HCT116 (cell line): ENCODE measurements around the gene BLACAT1. TPM values are rescaled to one million over a fixed set of nuclear protein-coding genes. Genes with fewer than 3 reads are reported as not detected.

Experiments used
- ATAC-seq: fragments of 200-7000 bp; cut with Tn5 transposase; 2 replicates; pipeline ENCODE4 v1.9.1; 2020; ENCODE audit warnings: mild to moderate bottlenecking, moderate library complexity
- BruUV-seq: library from RNA; stranded (reverse); fragments of 400-500 nt; replicated peaks from 2 replicates; lab custom pipeline; 2021; lab: Mats Ljungman, UMichigan
- CTCF ChIA-PET: fragments of 300-600 bp; sonication (Branson Sonifier 250); formaldehyde crosslinking; loops from one replicate; lab custom pipeline; 2021; ENCODE audit warnings: antibody characterized with exemption; lab: Charles Lee
- POLR2A ChIA-PET: fragments of 300-600, 350-600 bp; sonication (Branson Sonifier 250); formaldehyde crosslinking; loops from one replicate; lab custom pipeline; 2021; ENCODE audit warnings: antibody characterized with exemption; lab: Charles Lee
- RAD21 ChIA-PET, 2 experiments: fragments of 300-600 bp; sonication (Branson Sonifier 250); formaldehyde crosslinking; loops; one replicate each; lab custom pipeline; 2023; ENCODE audit warnings: low total read pairs in 2 of 2; ENCODE audit not compliant: uncharacterized antibody in 2 of 2, unreplicated experiment in 2 of 2, low non-redundant PET in 1 of 2; lab: Charles Lee
- DNase-seq: peaks from one replicate; pipeline ENCODE4 v3.0.0-alpha.2; 2010; ENCODE audit warnings: low read depth, low spot score
- H2AFZ ChIP-seq: fragments of 200-600 bp; shearing (Covaris generic), sonication (generic); 2 replicates; pipeline ENCODE4 v1.6.1; 2017; ENCODE audit warnings: low read depth, mixed run types, mixed read lengths, antibody characterized with exemption, low read length; ENCODE audit not compliant: poor library complexity, severe bottlenecking
- H3K27ac ChIP-seq: 2 replicates; pipeline ENCODE4 v1.5.1; 2012; ENCODE audit warnings: low read depth, low read length
- H3K27me3 ChIP-seq: fragments of 200-600 bp; sonication (generic); 2 replicates; pipeline ENCODE4 v1.6.1; 2016; ENCODE audit warnings: mixed run types, low read length, mixed read lengths; ENCODE audit not compliant: insufficient read depth
- H3K36me3 ChIP-seq, 2 experiments: fragments of 200-500 bp in 1 of 2; fragments of 200-600 bp in 1 of 2; sonication (Bioruptor generic) in 1 of 2; sonication (generic) in 1 of 2; 2 replicates each; pipeline versions ENCODE4 v1.5.1 to v1.6.1; 2014 to 2016; ENCODE audit warnings: low read length in 2 of 2, inconsistent platforms in 1 of 2, mixed read lengths in 1 of 2, mixed run types in 1 of 2; ENCODE audit not compliant: insufficient read depth in 2 of 2, control insufficient read depth in 1 of 2
- H3K4me1 ChIP-seq, 2 experiments: fragments of 200-600 bp in 1 of 2; sonication (generic) in 1 of 2; 2 replicates each; pipeline versions ENCODE4 v1.5.1 to v1.6.1; 2012 to 2017; ENCODE audit warnings: low read length in 2 of 2, inconsistent platforms in 1 of 2, mild to moderate bottlenecking in 1 of 2, mixed read lengths in 1 of 2, mixed run types in 1 of 2, moderate library complexity in 1 of 2; ENCODE audit not compliant: insufficient read depth in 2 of 2, control insufficient read depth in 1 of 2
- H3K4me2 ChIP-seq: fragments of 200-600 bp; sonication (generic); 2 replicates; pipeline ENCODE4 v1.6.1; 2017; ENCODE audit warnings: mixed run types, low read length, mixed read lengths
- H3K4me3 ChIP-seq, 2 experiments: fragments of 200-600 bp in 1 of 2; sonication (generic) in 1 of 2; replicated peaks in 1 of 2; 2 replicates each; pipeline ENCODE4 v1.5.1; 2011 to 2016; ENCODE audit warnings: low read length in 2 of 2, control low read depth in 1 of 2, low read depth in 1 of 2, mild to moderate bottlenecking in 1 of 2, mixed read lengths in 1 of 2, mixed run types in 1 of 2
- H3K79me2 ChIP-seq: fragments of 200-600 bp; sonication (generic); 2 replicates; pipeline ENCODE4 v1.6.1; 2017; ENCODE audit warnings: mild to moderate bottlenecking, mixed run types, low read length, moderate library complexity, mixed read lengths; ENCODE audit not compliant: insufficient read depth
- H3K9ac ChIP-seq: fragments of 200-600 bp; sonication (generic); 2 replicates; pipeline ENCODE4 v1.6.1; 2016; ENCODE audit warnings: low read length, mixed read lengths
- H3K9me2 ChIP-seq: fragments of 200-600 bp; sonication (generic), shearing (Covaris generic); 2 replicates; pipeline ENCODE4 v1.6.1; 2017; ENCODE audit warnings: mixed run types, mild to moderate bottlenecking, moderate library complexity; ENCODE audit not compliant: insufficient read depth
- H3K9me3 ChIP-seq, 2 experiments: fragments of 200-500 bp in 1 of 2; fragments of 200-600 bp in 1 of 2; sonication (Bioruptor generic) in 1 of 2; sonication (generic) in 1 of 2; 2 replicates each; pipeline ENCODE4 v1.6.1; 2014 to 2017; ENCODE audit warnings: low read length in 2 of 2, mixed read lengths in 2 of 2, inconsistent platforms in 1 of 2, low read depth in 1 of 2, mild to moderate bottlenecking in 1 of 2, mixed run types in 1 of 2, moderate library complexity in 1 of 2; ENCODE audit not compliant: control insufficient read depth in 1 of 2, insufficient read depth in 1 of 2
- H4K20me1 ChIP-seq: fragments of 200-600 bp; sonication (generic), shearing (Covaris generic); 2 replicates; pipeline ENCODE4 v1.6.1; 2017; ENCODE audit warnings: mixed run types, mild to moderate bottlenecking, moderate library complexity; ENCODE audit not compliant: insufficient read depth
- CBX3 ChIP-seq: IDR thresholded peaks from 2 replicates; pipeline ENCODE4 v1.6.1; 2012; ENCODE audit warnings: low read depth
- CEBPB ChIP-seq: IDR thresholded peaks from 2 replicates; pipeline ENCODE4 v1.6.1; 2012; ENCODE audit warnings: low read depth
- EGR1 ChIP-seq: IDR thresholded peaks from 2 replicates; pipeline ENCODE4 v1.6.1; 2012; ENCODE audit warnings: low read depth
- ELF1 ChIP-seq: IDR thresholded peaks from 2 replicates; pipeline ENCODE4 v1.6.1; 2012; ENCODE audit warnings: low read depth, borderline replicate concordance
- EZH2phosphoT487 ChIP-seq: fragments of 200-600 bp; IDR thresholded peaks from 2 replicates; pipeline ENCODE4 v1.6.1; 2018; ENCODE audit warnings: antibody characterized with exemption, borderline replicate concordance
- POLR2A ChIP-seq: IDR thresholded peaks from 2 replicates; pipeline ENCODE4 v1.7.0; 2011; ENCODE audit warnings: borderline replicate concordance; ENCODE audit not compliant: insufficient read depth, insufficient read length; ENCODE audit errors: extremely low read depth
- POLR2AphosphoS5 ChIP-seq: IDR thresholded peaks from 2 replicates; pipeline ENCODE4 v1.6.1; 2011; ENCODE audit warnings: mild to moderate bottlenecking, low read depth, low read length, moderate library complexity
- RAD21 ChIP-seq: IDR thresholded peaks from 2 replicates; pipeline ENCODE4 v1.6.1; 2012; ENCODE audit warnings: low read depth, mild to moderate bottlenecking
- REST ChIP-seq: IDR thresholded peaks from 2 replicates; pipeline ENCODE4 v1.6.1; 2012; ENCODE audit warnings: low read depth
- SIN3A ChIP-seq: IDR thresholded peaks from 2 replicates; pipeline ENCODE4 v1.6.1; 2012; ENCODE audit warnings: low read depth
- SRF ChIP-seq: IDR thresholded peaks from 2 replicates; pipeline ENCODE4 v1.6.1; 2012; ENCODE audit warnings: low read depth
- ZNF274 ChIP-seq: fragments of 200-500 bp; sonication (Bioruptor generic); IDR thresholded peaks from 2 replicates; pipeline ENCODE4 v1.6.1; 2014; ENCODE audit warnings: mild to moderate bottlenecking, low read depth, low read length, inconsistent platforms
- intact Hi-C: fragments of 100-400 bp; cut with micrococcal nuclease; formaldehyde crosslinking; loops from 2 replicates; pipeline ENCODE4 v1.10.0; 2022
- total RNA-seq: library from RNA; stranded (reverse); gene quantifications from one replicate; pipeline ENCODE4 v1.2.1, GENCODE V29; 2021; ENCODE audit not compliant: unreplicated experiment
- TF ChIP-seq, protein P1 (sequence below), 3 experiments: fragments of 200-600 bp in 1 of 3; sonication (generic) in 1 of 3; IDR thresholded peaks in 2 of 3; conservative IDR thresholded peaks in 1 of 3; 2 replicates each; pipeline ENCODE4 v1.5.1; 2012 to 2017; ENCODE audit warnings: low read depth in 2 of 3, low read length in 2 of 3, antibody characterized with exemption in 1 of 3, borderline replicate concordance in 1 of 3, control low read depth in 1 of 3, mild to moderate bottlenecking in 1 of 3, mixed read lengths in 1 of 3, mixed run types in 1 of 3, moderate library complexity in 1 of 3; ENCODE audit not compliant: insufficient read depth in 1 of 3

BLACAT1 gene
- total RNA-seq, 1 experiment from 2014 or later: 3.9 TPM

GRCh38 chr1:205452933-205453332 is 2.9 kb downstream of the BLACAT1 start:
- ChIA-PET POLR2A (no interaction called here), CTCF (no interaction called here), RAD21 (no interaction called here)
- 0 out of 2 replicates have a peak, but pooled peaks cover 3% of the 10 kb centered on the region for H3K27me3 ChIP-seq
- H3K4me1 ChIP-seq: peaks cover 39 to 79% of the 10 kb centered on the region in 2 experiments
- H3K4me3 ChIP-seq: no peak overlapping the region
- H3K4me2 ChIP-seq: no peak overlapping the region
- no peaks in the 10 kb centered on the region for H3K9me3 ChIP-seq
- no peaks in the 10 kb centered on the region for H3K9me2 ChIP-seq
- H2AFZ ChIP-seq: no peak overlapping the region
- H3K36me3 ChIP-seq: no peaks in the 10 kb centered on the region
- DNase-seq (no peak), ATAC-seq (no peak)
- intact Hi-C loops: no loop called here
- H3K9ac ChIP-seq: no peak overlapping the region
- no TSS peak for BruUV-seq
- H3K27ac ChIP-seq: no peak overlapping the region
- H4K20me1 ChIP-seq: no peaks in the 10 kb centered on the region
- peaks cover 18% of the 10 kb centered on the region for H3K79me2 ChIP-seq
- no peak for TF ChIP-seq POLR2A
- no peak for TF ChIP-seq CEBPB
- TF ChIP-seq CBX3: no peak
- TF ChIP-seq ZNF274: no peak
- TF ChIP-seq SRF: no peak
- TF ChIP-seq, protein P1, sequence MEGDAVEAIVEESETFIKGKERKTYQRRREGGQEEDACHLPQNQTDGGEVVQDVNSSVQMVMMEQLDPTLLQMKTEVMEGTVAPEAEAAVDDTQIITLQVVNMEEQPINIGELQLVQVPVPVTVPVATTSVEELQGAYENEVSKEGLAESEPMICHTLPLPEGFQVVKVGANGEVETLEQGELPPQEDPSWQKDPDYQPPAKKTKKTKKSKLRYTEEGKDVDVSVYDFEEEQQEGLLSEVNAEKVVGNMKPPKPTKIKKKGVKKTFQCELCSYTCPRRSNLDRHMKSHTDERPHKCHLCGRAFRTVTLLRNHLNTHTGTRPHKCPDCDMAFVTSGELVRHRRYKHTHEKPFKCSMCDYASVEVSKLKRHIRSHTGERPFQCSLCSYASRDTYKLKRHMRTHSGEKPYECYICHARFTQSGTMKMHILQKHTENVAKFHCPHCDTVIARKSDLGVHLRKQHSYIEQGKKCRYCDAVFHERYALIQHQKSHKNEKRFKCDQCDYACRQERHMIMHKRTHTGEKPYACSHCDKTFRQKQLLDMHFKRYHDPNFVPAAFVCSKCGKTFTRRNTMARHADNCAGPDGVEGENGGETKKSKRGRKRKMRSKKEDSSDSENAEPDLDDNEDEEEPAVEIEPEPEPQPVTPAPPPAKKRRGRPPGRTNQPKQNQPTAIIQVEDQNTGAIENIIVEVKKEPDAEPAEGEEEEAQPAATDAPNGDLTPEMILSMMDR (IDR thresholded peaks at IDR 0.05 in 2 of 3, conservative IDR thresholded peaks at IDR 0.05 in 1 of 3; ENCODE audit: borderline replicate concordance in 1 of 3, insufficient read depth in 1 of 3, low read depth in 2 of 3, low read length in 2 of 3): no peak
- TF ChIP-seq REST: no peak
- no peak for TF ChIP-seq SIN3A
- no peak for TF ChIP-seq EGR1
- no peak for TF ChIP-seq RAD21
- no peak for TF ChIP-seq POLR2AphosphoS5
- TF ChIP-seq ELF1: no peak
- TF ChIP-seq EZH2phosphoT487: no peak
